HFFc6 (cell line): ENCODE data around the gene FAM222A. TPM values are rescaled to one million over a fixed set of nuclear protein-coding genes. Genes with fewer than 3 reads are reported as not detected.
A peak's percentile ranks its signal among the peaks of the same experiment; 100 is the strongest.

Experiments
- DNase-seq: peaks from one replicate; pipeline ENCODE4 v3.0.0-alpha.2; 2018
- H3K27ac Mint-ChIP-seq: 2 replicates; pipeline ENCODE4 v1.8.0; 2020; ENCODE audit warnings: mild to moderate bottlenecking, mixed read lengths
- H3K27me3 Mint-ChIP-seq: 2 replicates; pipeline ENCODE4 v1.8.0; 2021; ENCODE audit warnings: mild to moderate bottlenecking, moderate library complexity, mixed read lengths; ENCODE audit not compliant: insufficient read depth
- H3K36me3 Mint-ChIP-seq: 2 replicates; pipeline ENCODE4 v1.8.0; 2021; ENCODE audit warnings: low read depth, mixed read lengths
- H3K4me1 Mint-ChIP-seq: 2 replicates; pipeline ENCODE4 v1.8.0; 2020; ENCODE audit warnings: low read depth, mixed read lengths
- H3K4me3 Mint-ChIP-seq: 2 replicates; pipeline ENCODE4 v1.8.0; 2020; ENCODE audit warnings: mild to moderate bottlenecking, moderate library complexity, mixed read lengths
- H3K9me3 Mint-ChIP-seq: 2 replicates; pipeline ENCODE4 v1.8.0; 2020; ENCODE audit warnings: mild to moderate bottlenecking, mixed read lengths
- CTCF ChIP-seq: fragments of 200-600 bp; sonication (generic); IDR thresholded peaks from 2 replicates; pipeline ENCODE4 v1.5.0; 2021; ENCODE audit warnings: antibody characterized with exemption, mild to moderate bottlenecking
- total RNA-seq, 6 experiments: library from RNA; stranded (reverse); fragmentation: NEBNext Ultra II Directional; extraction: Animal tissue kit (Norgen Biotek cat#: 25700); gene quantifications; 2 replicates in 1 of 6; 3 replicates in 5 of 6; pipeline ENCODE4 v1.2.3, GENCODE V29; 2021

The FAM222A gene
- total RNA-seq, 6 experiments from 2014 or later, result 0.46 to 0.65 (median 0.64) TPM

DNA sequence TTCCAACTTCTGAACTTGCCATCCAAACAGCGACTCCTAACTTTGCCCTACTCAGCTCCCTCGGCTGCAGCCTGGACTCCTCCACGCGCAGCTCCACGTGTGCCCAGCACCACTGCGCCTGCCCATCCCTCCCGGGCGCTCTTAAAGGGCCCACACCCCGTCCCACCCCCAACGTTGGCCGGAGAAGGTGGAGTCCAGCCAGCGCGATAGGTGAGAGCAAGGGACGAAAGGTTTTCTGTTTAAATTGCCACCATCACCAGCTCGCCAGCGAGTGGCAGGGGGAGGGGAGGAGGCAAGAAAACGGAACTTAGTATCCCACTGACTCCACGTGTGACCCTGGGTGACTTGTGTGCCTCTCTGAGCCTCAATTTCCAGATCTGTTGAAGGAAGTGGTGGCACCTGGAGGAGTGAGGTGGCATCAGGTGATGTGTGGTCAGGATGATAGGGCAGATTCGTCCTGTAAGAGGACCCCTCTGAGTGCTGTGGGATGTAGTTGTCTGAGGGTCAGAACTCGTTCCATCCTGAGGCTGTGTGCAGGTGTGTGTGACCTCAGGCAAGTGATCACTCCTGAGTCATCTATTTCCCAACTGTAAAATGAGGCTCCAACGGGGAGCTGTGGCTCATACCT, 59.9 kb downstream of the FAM222A start:
- no peak overlapping the region; the same call in 1 of the 2 replicates for H3K4me3 Mint-ChIP-seq
- peaks cover 1% of the 10 kb centered on the region for H3K27me3 Mint-ChIP-seq
- H3K9me3 Mint-ChIP-seq, result no peaks in the 10 kb centered on the region
- no peak for TF ChIP-seq CTCF
- DNase-seq, result no peak
- no peak overlapping the region for H3K27ac Mint-ChIP-seq
- H3K36me3 Mint-ChIP-seq, result no peaks in the 10 kb centered on the region
- H3K4me1 Mint-ChIP-seq, result peaks cover 7% of the 10 kb centered on the region

GRCh38 chr12:109775172-109775881, 61.7 kb downstream of the FAM222A start:
- peak; percentile 91 for TF ChIP-seq CTCF
- Mint-ChIP-seq H3K27me3 (peaks cover 1% of the 10 kb centered on the region), H3K27ac (no peak overlapping the region), H3K4me1 (peaks cover 7% of the 10 kb centered on the region), H3K4me3 (no peak overlapping the region), H3K36me3 (no peaks in the 10 kb centered on the region), H3K9me3 (peaks cover 9% of the 10 kb centered on the region)
- peak; percentile 55 for DNase-seq

- TF ChIP-seq CTCF, result no peak
- H3K27me3 Mint-ChIP-seq, result no peaks in the 10 kb centered on the region; the same call in none of the 2 replicates
- peaks cover 7% of the 10 kb centered on the region for H3K4me1 Mint-ChIP-seq
- DNase-seq, result no peak
- H3K27ac Mint-ChIP-seq, result no peak overlapping the region
- H3K4me3 Mint-ChIP-seq, result no peak overlapping the region
- H3K9me3 Mint-ChIP-seq, result peaks cover 9% of the 10 kb centered on the region
- H3K36me3 Mint-ChIP-seq, result no peaks in the 10 kb centered on the region
Observed at GRCh38 chr12:109776624-109777023, 63.0 kb downstream of the FAM222A start.

DNA sequence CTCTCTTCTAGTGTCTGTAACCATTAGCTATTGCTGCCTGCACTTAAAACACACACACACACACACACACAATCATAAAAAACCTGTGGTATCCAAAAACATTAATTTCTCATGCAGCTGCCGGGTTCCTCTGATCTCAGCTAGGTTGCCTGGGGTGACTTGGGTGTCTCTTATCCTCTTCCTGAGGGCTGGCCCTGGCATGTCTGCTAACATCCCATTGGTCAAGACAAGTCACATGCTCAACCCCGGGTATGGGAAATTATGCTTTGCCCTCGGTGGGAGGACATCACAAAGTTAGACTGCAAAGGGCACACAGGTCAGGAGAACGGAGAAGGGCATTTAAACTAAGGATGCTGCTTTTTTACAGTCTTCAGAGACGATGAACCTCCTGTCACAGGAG, 63.9 kb downstream of the FAM222A start:
- Mint-ChIP-seq H3K4me1 (peaks cover 7% of the 10 kb centered on the region), H3K36me3 (peaks cover 7% of the 10 kb centered on the region), H3K27ac (no peak overlapping the region), H3K27me3 (peaks cover 3% of the 10 kb centered on the region), H3K9me3 (peaks cover 17% of the 10 kb centered on the region), H3K4me3 (peak overlapping the region; percentile 60)
- DNase-seq, result peak; percentile 17
- no peak for TF ChIP-seq CTCF

DNA sequence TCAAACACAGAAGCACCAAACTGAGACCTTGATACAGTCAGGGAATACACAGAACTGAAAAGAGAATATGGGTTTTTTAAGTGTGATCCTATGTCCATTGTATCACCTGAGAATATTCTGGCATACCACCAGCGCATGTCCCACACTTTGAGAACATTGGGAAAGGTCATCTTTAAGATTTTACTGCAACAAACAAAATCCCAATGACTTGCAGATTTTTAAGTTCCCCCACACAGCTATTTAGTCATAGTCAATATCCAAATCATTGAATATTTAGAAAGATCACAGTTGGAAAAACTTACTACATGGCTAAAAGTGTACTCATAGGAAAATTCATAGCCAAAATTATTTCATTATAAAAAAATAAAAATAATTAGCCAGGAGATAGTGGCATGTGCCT, 65.1 kb downstream of the FAM222A start:
- H3K27me3 Mint-ChIP-seq, result peaks cover 3% of the 10 kb centered on the region
- no peak overlapping the region for H3K27ac Mint-ChIP-seq
- H3K4me3 Mint-ChIP-seq, result no peak overlapping the region
- peaks cover 23% of the 10 kb centered on the region for H3K9me3 Mint-ChIP-seq
- peaks cover 8% of the 10 kb centered on the region for H3K36me3 Mint-ChIP-seq
- TF ChIP-seq CTCF, result no peak
- DNase-seq, result no peak
- peaks cover 7% of the 10 kb centered on the region for H3K4me1 Mint-ChIP-seq
